Stimulated activated CD4-positive, alpha-beta T cell treated with anti-CD3 and anti-CD28 coated beads, Interleukin-1b, Interleukin-23, amount 100 ng/mL, for 4 hours (primary cell): ENCODE measurements around the gene HENMT1.
A peak's percentile ranks its signal among the peaks of the same experiment; 100 is the strongest.
"Not testable (repeated sequence)": the region's sequence is repeated elsewhere in the genome, so short reads cannot be mapped to it uniquely, and the experiment has no call there.

Source experiments
- DNase-seq, 2 donors: peaks; one replicate each; pipeline ENCODE4 v3.0.0-alpha.2; 2020; ENCODE audit warnings: low read depth in 2 of 2

Gene HENMT1

DNA sequence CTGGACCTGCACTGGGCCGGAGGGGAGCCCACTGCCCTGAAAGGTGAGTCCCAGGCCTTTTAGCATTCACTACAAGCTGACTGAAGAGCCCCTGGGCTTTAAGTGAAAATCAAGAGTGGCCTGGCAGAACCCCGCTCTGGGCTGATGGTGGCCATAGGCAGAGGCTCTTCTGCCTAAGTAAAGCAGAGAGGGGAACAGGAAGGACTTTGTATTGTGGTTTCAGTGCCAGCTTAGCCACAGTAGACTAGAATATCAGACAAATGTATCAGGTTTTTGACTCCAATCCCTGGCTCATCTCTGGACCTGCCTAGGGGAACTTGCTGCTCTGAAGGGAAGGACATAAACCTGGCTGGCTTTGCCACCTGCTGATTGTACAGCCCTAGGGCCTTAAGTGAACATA is 10.2 kb upstream of the HENMT1 start:
- no peak for DNase-seq

DNA sequence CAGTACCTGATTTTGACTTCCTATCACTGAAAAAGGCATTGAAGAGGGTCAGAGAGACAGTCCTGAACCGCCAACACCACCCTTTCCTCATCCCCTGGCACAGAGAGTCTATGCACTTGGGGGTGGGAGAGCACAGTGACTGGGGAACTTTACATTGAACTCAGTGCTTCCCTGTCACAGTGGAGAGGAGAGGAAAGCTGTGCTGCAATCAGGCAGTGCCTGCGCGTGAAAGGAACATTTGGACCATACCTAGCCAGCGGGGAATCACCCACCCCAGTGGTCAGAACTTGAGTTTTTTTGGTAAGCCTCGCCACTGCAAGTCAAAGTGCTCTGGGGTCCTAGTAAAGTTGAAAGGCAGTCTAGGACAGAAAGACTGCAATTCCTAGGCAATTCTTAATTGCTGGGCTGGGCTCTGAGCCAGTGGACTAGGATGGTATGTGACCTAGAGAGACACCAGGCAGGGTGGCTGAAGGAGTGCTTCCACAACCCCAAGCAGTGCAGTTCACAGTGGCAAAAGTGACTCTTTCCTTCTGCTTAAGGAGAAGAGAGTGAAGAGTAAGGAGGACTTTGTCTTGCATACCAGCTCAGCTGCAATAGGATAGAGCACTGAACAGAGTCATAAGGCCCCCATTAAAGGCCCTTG is 9.4 kb upstream of the HENMT1 start:
- no peak for DNase-seq

DNA sequence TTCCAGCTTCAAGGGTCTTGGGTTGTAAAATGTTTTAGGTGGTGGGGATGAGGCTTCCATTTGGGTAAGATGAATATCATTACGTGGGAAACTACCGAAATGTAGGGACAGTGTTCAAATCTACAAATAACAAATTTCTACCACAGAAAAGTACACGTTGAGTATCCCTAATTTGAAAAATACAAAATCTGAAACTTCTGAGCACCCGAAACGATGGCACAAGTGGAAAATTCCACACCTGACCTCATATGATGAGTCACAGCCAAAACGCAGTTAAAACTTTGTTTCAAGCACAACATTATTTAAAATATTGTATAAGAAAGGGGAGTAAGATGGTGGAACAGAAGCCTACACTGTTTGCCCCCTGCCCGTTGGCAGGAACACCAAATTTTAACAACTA is 8.8 kb upstream of the HENMT1 start:
- DNase-seq: no peak

DNA sequence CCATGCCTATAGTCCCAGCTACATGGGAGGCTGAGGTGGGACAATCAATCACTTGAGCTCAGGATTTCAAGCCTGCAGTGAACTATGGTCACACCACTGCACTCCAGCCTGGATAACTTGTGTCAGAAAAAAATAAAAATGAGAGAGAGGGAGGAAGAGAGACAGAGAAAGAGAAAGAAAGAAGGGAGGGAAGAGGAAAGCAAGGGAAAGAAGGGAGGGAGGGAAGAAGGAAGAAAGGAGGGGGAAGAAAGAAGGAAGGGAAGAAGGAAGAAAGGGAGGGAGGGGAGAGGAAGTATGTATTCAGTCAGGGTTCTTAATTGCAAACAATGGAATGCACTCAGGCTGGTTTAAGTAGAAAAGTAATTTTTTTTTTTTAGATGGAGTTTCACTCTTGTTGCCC is 7.9 kb upstream of the HENMT1 start:
- DNase-seq: no peak

DNA sequence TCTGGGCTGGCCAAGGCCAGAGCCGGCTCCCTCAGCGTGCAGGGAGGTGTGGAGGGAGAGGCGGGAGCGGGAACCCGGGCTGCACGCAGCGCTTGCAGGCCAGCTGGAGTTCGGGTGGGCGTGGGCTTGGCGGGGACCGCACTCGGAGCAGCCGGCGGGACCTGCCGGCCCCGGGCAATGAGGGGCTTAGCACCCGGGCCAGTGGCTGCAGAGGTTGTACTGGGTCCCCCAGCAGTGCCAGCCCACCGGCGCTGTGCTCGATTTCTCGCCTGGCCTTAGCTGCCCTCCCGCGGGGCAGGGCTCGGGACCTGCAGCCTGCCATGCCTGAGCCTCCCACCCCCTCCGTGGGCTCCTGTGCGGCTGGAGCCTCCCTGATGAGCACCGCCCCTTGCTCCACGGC is 6.5 kb upstream of the HENMT1 start:
- DNase-seq: not testable (repeated sequence)

DNA sequence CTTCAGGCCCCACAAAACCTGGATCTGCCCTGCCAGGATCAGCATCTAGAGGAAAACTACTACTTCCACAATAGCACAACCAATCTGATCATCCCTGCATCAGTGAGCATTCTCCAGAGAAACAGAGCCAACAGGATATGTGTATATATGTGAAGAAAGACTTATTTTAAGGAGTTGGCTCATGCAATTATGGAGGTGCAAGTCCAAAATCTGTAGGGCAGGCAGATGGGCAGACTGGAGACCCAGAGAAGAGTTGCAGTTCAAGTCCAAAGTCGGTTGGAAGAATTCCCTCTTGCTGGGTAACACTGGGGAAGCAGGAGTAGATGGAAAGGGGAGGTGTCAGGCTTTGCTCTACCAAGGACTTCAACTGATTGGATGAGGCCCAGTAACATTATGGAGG is 4.9 kb upstream of the HENMT1 start:
- DNase-seq: no peak

DNA sequence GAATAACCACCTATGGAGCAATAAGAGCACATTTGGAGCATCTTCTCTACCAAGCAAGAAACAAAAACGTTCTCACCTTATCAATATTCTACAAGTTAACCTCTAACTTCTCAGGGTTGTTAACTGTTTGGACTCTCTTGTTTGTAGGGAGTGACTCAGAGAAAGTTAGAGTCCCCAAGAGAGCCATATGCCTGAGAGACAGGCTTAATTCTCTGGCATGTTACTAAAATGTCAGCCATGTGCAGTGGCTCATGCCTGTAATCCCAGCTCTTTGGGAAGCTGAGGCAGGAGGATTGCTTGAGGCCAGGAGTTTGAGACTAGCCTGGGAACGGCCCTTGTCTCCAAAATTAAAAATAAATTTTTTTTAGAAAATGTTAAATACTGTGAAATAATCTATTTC is 4.2 kb upstream of the HENMT1 start:
- no peak for DNase-seq

- DNase-seq: no peak
Observed at GRCh38 chr1:108664481-108664880, 3.6 kb upstream of the HENMT1 start.

DNA sequence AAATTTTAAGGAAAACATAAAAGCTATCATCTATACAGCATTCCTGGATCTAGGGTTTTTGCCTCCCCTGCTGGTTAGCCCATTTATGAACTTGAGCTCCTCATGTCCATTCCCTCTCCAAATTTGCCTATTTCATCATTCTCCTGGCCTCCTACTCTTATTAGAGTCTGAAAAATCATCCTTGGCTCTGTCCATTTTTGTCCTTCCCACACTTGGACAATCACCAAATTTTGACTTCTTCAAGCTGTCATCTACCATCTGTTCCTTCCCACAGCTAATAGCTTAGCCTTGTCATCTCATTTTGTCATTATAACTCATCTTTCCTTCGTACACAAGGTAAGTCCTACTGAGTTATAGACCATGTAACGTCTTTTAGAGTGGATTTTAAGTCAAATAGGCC is 2.2 kb upstream of the HENMT1 start:
- DNase-seq: no peak

DNA sequence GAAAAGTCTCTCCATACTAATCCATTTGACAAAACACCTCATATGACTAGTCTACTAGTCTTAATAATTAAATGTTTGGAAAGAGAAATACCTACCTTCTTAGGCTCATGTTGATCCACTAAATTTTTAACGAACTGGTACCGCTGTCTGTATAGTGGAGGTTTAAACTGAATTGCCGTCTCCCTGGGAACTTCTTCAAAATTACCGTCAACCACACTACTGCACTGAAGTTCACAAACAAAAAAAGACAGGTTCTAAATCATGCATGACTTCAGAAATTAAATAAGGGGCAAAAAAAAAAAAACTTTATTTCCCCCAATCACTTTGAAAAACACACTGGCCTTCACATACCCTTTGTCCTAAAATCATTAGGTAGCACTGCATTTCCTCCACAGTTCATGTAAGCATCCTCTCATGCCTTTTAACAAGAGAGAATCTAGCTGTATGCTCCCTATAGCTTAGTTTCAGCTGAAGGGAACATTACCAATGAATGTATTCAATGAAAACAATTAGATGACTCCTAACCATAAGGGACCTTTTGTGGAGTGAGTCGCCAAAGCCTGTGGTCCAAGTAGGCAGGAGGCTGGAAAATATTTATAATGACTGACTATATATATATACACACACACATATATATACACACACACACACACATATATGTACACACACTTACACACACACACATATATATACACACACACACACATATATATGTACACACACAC is 3.4 kb downstream of the HENMT1 start:
- no peak for DNase-seq

GRCh38 chr1:108653431-108654105 is 7.3 kb downstream of the HENMT1 start:
- no peak for DNase-seq

- DNase-seq: peak; percentile 19 to 37
Observed at GRCh38 chr1:108646648-108647269, 14.1 kb downstream of the HENMT1 start.

DNA sequence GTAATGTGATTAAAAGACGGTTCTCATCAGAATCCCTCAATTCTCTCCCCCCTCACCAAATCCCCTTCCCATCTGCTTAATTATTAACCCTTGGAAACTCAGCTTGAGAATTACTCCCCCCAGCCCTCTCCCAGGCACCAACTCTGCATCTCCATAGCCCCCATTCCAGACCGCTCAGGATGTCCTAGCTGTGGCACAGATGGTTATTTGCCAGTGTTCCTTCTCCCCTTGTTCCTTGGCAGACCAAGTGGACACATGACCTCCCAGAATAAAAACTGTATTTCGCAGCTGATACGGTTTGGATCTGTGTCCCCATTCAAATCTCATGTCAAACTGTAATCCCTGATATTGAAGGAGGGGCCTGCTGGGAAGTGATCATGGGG is 14.6 kb downstream of the HENMT1 start:
- DNase-seq: no peak

GRCh38 chr1:108645564-108646184 is 15.2 kb downstream of the HENMT1 start:
- DNase-seq: no peak

GRCh38 chr1:108644984-108645383 is 15.9 kb downstream of the HENMT1 start:
- no peak for DNase-seq

GRCh38 chr1:108643492-108644335 is 17.2 kb downstream of the HENMT1 start:
- DNase-seq: peak in 1 of 2 donors; percentile 32

GRCh38 chr1:108640863-108641262 is 20.0 kb downstream of the HENMT1 start:
- DNase-seq: not testable (repeated sequence)

GRCh38 chr1:108639899-108640560 is 20.9 kb downstream of the HENMT1 start:
- peak in 1 of 2 donors; percentile 35 for DNase-seq

DNA sequence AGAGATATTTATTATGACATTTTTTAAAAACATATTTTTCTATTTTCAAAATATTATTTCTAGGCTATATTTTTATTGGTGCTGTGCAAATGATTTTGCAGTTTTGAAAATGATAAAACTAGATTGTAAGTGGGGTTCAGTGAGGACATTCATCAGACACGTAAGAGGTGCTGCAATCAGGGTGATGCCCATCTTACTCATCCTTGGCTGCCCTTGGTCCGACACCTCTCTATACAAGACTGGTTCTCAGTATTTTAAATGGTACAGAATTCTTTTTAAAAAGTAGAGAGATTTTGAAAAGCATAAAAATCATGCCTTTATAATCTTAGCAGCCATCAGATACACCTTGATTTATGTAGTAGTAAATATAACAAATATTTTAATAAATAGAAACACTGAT is 24.0 kb downstream of the HENMT1 start:
- no peak for DNase-seq

DNA sequence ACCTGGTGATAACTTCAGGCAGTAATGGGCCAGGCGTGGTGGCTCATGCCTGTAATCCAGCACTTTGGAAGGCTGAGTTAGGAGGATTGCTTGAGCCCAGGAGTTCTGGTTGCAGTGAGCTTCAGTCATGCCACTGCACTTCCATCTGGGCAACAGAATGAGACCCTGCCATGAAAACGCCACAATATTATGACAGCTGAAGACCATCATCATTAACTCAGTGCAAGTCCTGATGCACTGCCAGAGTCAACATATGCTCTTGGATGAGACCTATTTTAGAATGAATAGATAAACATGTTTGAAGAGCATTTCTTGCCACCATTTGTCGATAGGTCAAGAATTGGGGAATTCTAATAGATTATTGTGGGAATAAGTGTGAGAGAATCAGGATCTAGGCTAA is 26.4 kb downstream of the HENMT1 start:
- DNase-seq: no peak

DNA sequence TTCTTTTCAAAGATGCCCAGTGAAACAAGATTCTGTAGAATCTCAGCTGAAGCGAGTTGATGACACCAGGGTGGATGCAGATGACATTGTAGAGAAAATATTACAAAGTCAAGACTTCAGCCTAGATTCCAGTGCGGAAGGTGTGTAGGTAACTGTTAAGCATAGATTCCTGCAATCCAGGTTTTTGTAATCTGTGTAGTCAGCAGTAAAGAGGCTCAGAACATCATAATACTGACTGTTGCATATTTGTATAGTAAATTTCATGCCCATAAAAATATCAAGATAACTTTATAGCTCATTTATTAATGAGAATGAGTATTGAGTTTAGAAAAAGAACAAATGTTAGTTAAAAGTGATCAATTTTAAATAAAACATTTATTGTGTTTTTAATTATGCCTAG is 32.2 kb downstream of the HENMT1 start:
- no peak for DNase-seq
